HG03045 (cell line): ENCODE results near the gene CUL1.

Experiments
- ATAC-seq: cut with Tn5 transposase; IDR thresholded peaks from one replicate; pipeline ENCODE4 v1.9.1; 2021; ENCODE audit warnings: mild to moderate bottlenecking, moderate library complexity; ENCODE audit not compliant: unreplicated experiment

Gene CUL1

GRCh38 chr7:148800677-148801076 lies 102.0 kb downstream of the CUL1 start:
- no peak for ATAC-seq

- no peak for ATAC-seq
Observed at GRCh38 chr7:148802101-148802493, 103.4 kb downstream of the CUL1 start.

GRCh38 chr7:148803094-148803493 lies 104.4 kb downstream of the CUL1 start:
- no peak for ATAC-seq

GRCh38 chr7:148804343-148805235 lies 105.9 kb downstream of the CUL1 start:
- no peak for ATAC-seq

GRCh38 chr7:148806187-148806586 lies 107.5 kb downstream of the CUL1 start:
- no peak for ATAC-seq

GRCh38 chr7:148807436-148807835 lies 108.7 kb downstream of the CUL1 start:
- ATAC-seq = no peak

GRCh38 chr7:148809856-148810255 lies 111.2 kb downstream of the CUL1 start:
- ATAC-seq = no peak

GRCh38 chr7:148811892-148812291 lies 113.2 kb downstream of the CUL1 start:
- ATAC-seq = no peak

GRCh38 chr7:148813890-148814289 lies 115.2 kb downstream of the CUL1 start:
- ATAC-seq = no peak

GRCh38 chr7:148814922-148815559 lies 116.3 kb downstream of the CUL1 start:
- no peak for ATAC-seq

GRCh38 chr7:148815612-148816011 lies 116.9 kb downstream of the CUL1 start:
- no peak for ATAC-seq

- no peak for ATAC-seq
Observed at GRCh38 chr7:148819697-148820360, 121.1 kb downstream of the CUL1 start.

GRCh38 chr7:148821422-148821821 lies 122.7 kb downstream of the CUL1 start:
- ATAC-seq = no peak

GRCh38 chr7:148824864-148825263 lies 126.2 kb downstream of the CUL1 start:
- no peak for ATAC-seq

- ATAC-seq = no peak
Observed at GRCh38 chr7:148825338-148825737, 126.6 kb downstream of the CUL1 start.

- ATAC-seq = no peak
Observed at GRCh38 chr7:148828965-148829364, 130.3 kb downstream of the CUL1 start.

- ATAC-seq = no peak
Observed at GRCh38 chr7:148830897-148831692, 132.4 kb downstream of the CUL1 start.

- no peak for ATAC-seq
Observed at GRCh38 chr7:148831782-148832181, 133.1 kb downstream of the CUL1 start.

- ATAC-seq = no peak
Observed at GRCh38 chr7:148834605-148835004, 135.9 kb downstream of the CUL1 start.

- ATAC-seq = no peak
Observed at GRCh38 chr7:148835854-148836253, 137.2 kb downstream of the CUL1 start.

GRCh38 chr7:148838905-148839304 lies 140.2 kb downstream of the CUL1 start:
- ATAC-seq = no peak
